H9 (cell line): ENCODE measurements around the gene TTR. TPM values are rescaled to one million over a fixed set of nuclear protein-coding genes. Genes with fewer than 3 reads are reported as not detected.

Source experiments
- DNase-seq: peaks from one replicate; pipeline ENCODE4 v3.0.0-alpha.2; 2017
- H2AFZ ChIP-seq: one replicate; pipeline ENCODE4 v1.6.1; 2013; ENCODE audit warnings: mild to moderate bottlenecking, low read length, control low read depth, moderate library complexity
- H2AK5ac ChIP-seq: 2 replicates; pipeline ENCODE4 v1.6.1; 2013; ENCODE audit warnings: low read length, control low read depth, mixed read lengths; ENCODE audit not compliant: insufficient read length
- H2BK120ac ChIP-seq: one replicate; pipeline ENCODE4 v1.6.1; 2013; ENCODE audit warnings: low read depth, mild to moderate bottlenecking, low read length, control low read depth, inconsistent platforms; ENCODE audit not compliant: poor library complexity, severe bottlenecking
- H2BK12ac ChIP-seq: 2 replicates; pipeline ENCODE4 v1.6.1; 2013; ENCODE audit warnings: low read length, control low read depth, mixed read lengths, low read depth; ENCODE audit not compliant: insufficient read length
- H2BK15ac ChIP-seq: 2 replicates; pipeline ENCODE4 v1.6.1; 2013; ENCODE audit warnings: low read depth, low read length, control low read depth
- H2BK20ac ChIP-seq: one replicate; pipeline ENCODE4 v1.6.1; 2013; ENCODE audit warnings: low read depth, mild to moderate bottlenecking, low read length, control low read depth, inconsistent platforms; ENCODE audit not compliant: poor library complexity, severe bottlenecking
- H2BK5ac ChIP-seq: 2 replicates; pipeline ENCODE4 v1.6.1; 2013; ENCODE audit warnings: low read length, control low read depth, mixed read lengths; ENCODE audit not compliant: insufficient read length
- H3K14ac ChIP-seq: 2 replicates; pipeline ENCODE4 v1.6.1; 2013; ENCODE audit warnings: low read length, control low read depth; ENCODE audit not compliant: insufficient read depth
- H3K18ac ChIP-seq: 2 replicates; pipeline ENCODE4 v1.6.1; 2013; ENCODE audit warnings: low read depth, mild to moderate bottlenecking, mixed read lengths, low read length, control low read depth; ENCODE audit not compliant: insufficient read length
- H3K23ac ChIP-seq: 2 replicates; pipeline ENCODE4 v1.6.1; 2013; ENCODE audit warnings: low read length, control low read depth, mixed read lengths, low read depth; ENCODE audit not compliant: insufficient read length
- H3K23me2 ChIP-seq: 2 replicates; pipeline ENCODE4 v1.6.1; 2013; ENCODE audit warnings: low read depth, mild to moderate bottlenecking, mixed read lengths, low read length, control low read depth; ENCODE audit not compliant: insufficient read length, poor library complexity, severe bottlenecking
- H3K27ac ChIP-seq: 2 replicates; pipeline ENCODE4 v1.5.1; 2013; ENCODE audit warnings: low read length, control low read depth, mixed read lengths, low read depth; ENCODE audit not compliant: insufficient read length
- H3K27me3 ChIP-seq: 2 replicates; pipeline ENCODE4 v1.6.1; 2013; ENCODE audit warnings: low read length, control low read depth, inconsistent platforms; ENCODE audit not compliant: insufficient read depth
- H3K4ac ChIP-seq: 2 replicates; pipeline ENCODE4 v1.6.1; 2013; ENCODE audit warnings: low read depth, mild to moderate bottlenecking, control low read depth, inconsistent platforms, low read length, moderate library complexity
- H3K4me1 ChIP-seq: 2 replicates; pipeline ENCODE4 v1.6.1; 2013; ENCODE audit warnings: low read length, control low read depth, inconsistent platforms; ENCODE audit not compliant: insufficient read depth
- H3K4me2 ChIP-seq: 2 replicates; pipeline ENCODE4 v1.6.1; 2013; ENCODE audit warnings: low read length, control low read depth, mixed read lengths; ENCODE audit not compliant: insufficient read length, insufficient read depth
- H3K56ac ChIP-seq: 2 replicates; pipeline ENCODE4 v1.6.1; 2013; ENCODE audit warnings: low read depth, mild to moderate bottlenecking, mixed read lengths, low read length, control low read depth; ENCODE audit not compliant: insufficient read length
- H3K79me1 ChIP-seq: 2 replicates; pipeline ENCODE4 v1.6.1; 2013; ENCODE audit warnings: low read depth, mild to moderate bottlenecking, moderate library complexity, low read length, control low read depth, inconsistent platforms; ENCODE audit not compliant: insufficient read depth, poor library complexity, severe bottlenecking
- H3K79me2 ChIP-seq: 2 replicates; pipeline ENCODE4 v1.6.1; 2013; ENCODE audit warnings: low read length, control low read depth, inconsistent platforms; ENCODE audit not compliant: insufficient read depth
- H3K9ac ChIP-seq: 2 replicates; pipeline ENCODE4 v1.6.1; 2013; ENCODE audit warnings: low read length, control low read depth, mixed read lengths; ENCODE audit not compliant: insufficient read length; ENCODE audit errors: extremely low read depth
- H3K9me3 ChIP-seq: one replicate; pipeline ENCODE4 v1.6.1; 2013; ENCODE audit warnings: low read depth, low read length, inconsistent platforms; ENCODE audit not compliant: control insufficient read depth
- H3T11ph ChIP-seq: one replicate; pipeline ENCODE4 v1.6.1; 2013; ENCODE audit warnings: mild to moderate bottlenecking, low read length, control low read depth, inconsistent platforms
- H4K20me1 ChIP-seq: one replicate; pipeline ENCODE4 v1.6.1; 2013; ENCODE audit not compliant: control insufficient read depth, insufficient read length, insufficient read depth
- H4K5ac ChIP-seq: 2 replicates; pipeline ENCODE4 v1.6.1; 2013; ENCODE audit warnings: low read depth, mild to moderate bottlenecking, mixed read lengths, low read length, control low read depth; ENCODE audit not compliant: insufficient read length
- H4K8ac ChIP-seq: replicated peaks from 2 replicates; pipeline ENCODE4 v1.6.1; 2013; ENCODE audit warnings: low read length, control low read depth, mixed read lengths, low read depth; ENCODE audit not compliant: insufficient read length
- H4K91ac ChIP-seq: 2 replicates; pipeline ENCODE4 v1.6.1; 2013; ENCODE audit warnings: low read depth, mild to moderate bottlenecking, moderate library complexity, mixed read lengths, low read length, control low read depth; ENCODE audit not compliant: insufficient read length
- H3K27ac Mint-ChIP-seq, 3 experiments: 2 replicates in 2 of 3; 3 replicates in 1 of 3; pipeline ENCODE4 v1.8.0; 2020 to 2021; ENCODE audit warnings: mixed read lengths in 3 of 3, mild to moderate bottlenecking in 1 of 3, moderate library complexity in 1 of 3
- H3K27me3 Mint-ChIP-seq: 2 replicates; pipeline ENCODE4 v1.8.0; 2021; ENCODE audit warnings: low read depth, mild to moderate bottlenecking, moderate library complexity, mixed read lengths
- H3K36me3 Mint-ChIP-seq, 3 experiments: 2 replicates in 2 of 3; 3 replicates in 1 of 3; pipeline ENCODE4 v1.8.0; 2020 to 2021; ENCODE audit warnings: low read depth in 3 of 3, mixed read lengths in 3 of 3; ENCODE audit not compliant: insufficient read depth in 1 of 3
- H3K4me1 Mint-ChIP-seq, 2 experiments: 2 replicates each; pipeline ENCODE4 v1.8.0; 2020; ENCODE audit warnings: mixed read lengths in 2 of 2
- H3K4me3 Mint-ChIP-seq, 2 experiments: 2 replicates in 1 of 2; 3 replicates in 1 of 2; pipeline ENCODE4 v1.8.0; 2020 to 2021; ENCODE audit warnings: mild to moderate bottlenecking in 2 of 2, mixed read lengths in 2 of 2, moderate library complexity in 1 of 2
- H3K9me3 Mint-ChIP-seq, 2 experiments: 2 replicates in 1 of 2; 3 replicates in 1 of 2; pipeline ENCODE4 v1.8.0; 2020; ENCODE audit warnings: mild to moderate bottlenecking in 2 of 2, mixed read lengths in 2 of 2, moderate library complexity in 1 of 2
- CTCF ChIP-seq: fragments of 200-600 bp; sonication (generic); conservative IDR thresholded peaks from 3 replicates; pipeline ENCODE4 v1.8.0; 2021; ENCODE audit warnings: antibody characterized with exemption, mild to moderate bottlenecking
- total RNA-seq: library from RNA; stranded (reverse); gene quantifications from 2 replicates; pipeline ENCODE4 v1.2.1, GENCODE V29; 2021

Gene TTR
- total RNA-seq, 1 experiment from 2014 or later, result not detected

- Histone ChIP-seq H2BK12ac (no peak overlapping the region), H3K4ac (no peak overlapping the region), H3K4me2 (no peak overlapping the region), H4K91ac (no peak overlapping the region), H3K9ac (no peak overlapping the region), H2BK15ac (no peak overlapping the region), H3K23me2 (no peaks in the 10 kb centered on the region), H3K23ac (no peak overlapping the region), H3T11ph (no peak overlapping the region), H3K18ac (no peak overlapping the region), H3K4me1 (no peaks in the 10 kb centered on the region), H2BK5ac (no peak overlapping the region), H2AFZ (no peak overlapping the region), H3K79me1 (no peaks in the 10 kb centered on the region), H3K27ac (no peak overlapping the region), H4K20me1 (no peaks in the 10 kb centered on the region), H3K14ac (no peak overlapping the region), H4K8ac (no peak overlapping the region), H2BK120ac (no peak overlapping the region), H3K79me2 (no peaks in the 10 kb centered on the region), H3K56ac (no peak overlapping the region), H2AK5ac (no peak overlapping the region), H3K27me3 (no peaks in the 10 kb centered on the region), H2BK20ac (no peak overlapping the region), H3K9me3 (no peaks in the 10 kb centered on the region), H4K5ac (no peak overlapping the region)
- H3K27ac Mint-ChIP-seq, result no peak overlapping the region
- no peaks in the 10 kb centered on the region for H3K36me3 Mint-ChIP-seq
- H3K27me3 Mint-ChIP-seq, result no peaks in the 10 kb centered on the region
- H3K4me1 Mint-ChIP-seq, result no peaks in the 10 kb centered on the region
- H3K9me3 Mint-ChIP-seq, result no peaks in the 10 kb centered on the region
- DNase-seq, result no peak
- H3K4me3 Mint-ChIP-seq, result no peak overlapping the region
- no peak for TF ChIP-seq CTCF
Observed at GRCh38 chr18:31603315-31603714, 11.6 kb downstream of the TTR start.
